Loucy (cell line): ENCODE data around the gene MYH7.

Experiments used
- H2AFZ ChIP-seq: fragments of 200-600 bp; sonication (generic); 2 replicates; pipeline ENCODE4 v1.6.0; 2016; ENCODE audit warnings: antibody characterized with exemption, mild to moderate bottlenecking, low read length, moderate library complexity
- H3F3A ChIP-seq: fragments of 200-600 bp; 2 replicates; pipeline ENCODE4 v1.6.0; 2016; ENCODE audit warnings: antibody characterized with exemption, low read depth, mild to moderate bottlenecking
- H3K27me3 ChIP-seq: fragments of 200-600 bp; sonication (generic); 2 replicates; pipeline ENCODE4 v1.6.1; 2014; ENCODE audit warnings: low read length, mild to moderate bottlenecking; ENCODE audit not compliant: insufficient read depth, poor library complexity, severe bottlenecking
- H3K36me3 ChIP-seq: fragments of 200-600 bp; sonication (generic); 2 replicates; pipeline ENCODE4 v1.6.1; 2016; ENCODE audit warnings: low read length; ENCODE audit not compliant: insufficient read depth
- H3K4me1 ChIP-seq: fragments of 200-600 bp; sonication (generic); 2 replicates; pipeline ENCODE4 v1.5.1; 2014; ENCODE audit warnings: low read length, mild to moderate bottlenecking; ENCODE audit not compliant: insufficient read depth, poor library complexity, severe bottlenecking
- H3K4me2 ChIP-seq: fragments of 200-600 bp; sonication (generic); 2 replicates; pipeline ENCODE4 v1.6.0; 2014; ENCODE audit warnings: antibody characterized with exemption, low read length, low read depth, mild to moderate bottlenecking; ENCODE audit not compliant: poor library complexity, severe bottlenecking
- H3K4me3 ChIP-seq: fragments of 200-600 bp; sonication (generic); 2 replicates; pipeline ENCODE4 v1.5.1; 2014; ENCODE audit warnings: low read length, mild to moderate bottlenecking, mixed read lengths; ENCODE audit not compliant: poor library complexity, severe bottlenecking
- H3K79me2 ChIP-seq: fragments of 200-600 bp; sonication (generic); 2 replicates; pipeline ENCODE4 v1.6.1; 2014; ENCODE audit warnings: low read length; ENCODE audit not compliant: insufficient read depth
- H3K9ac ChIP-seq: fragments of 200-600 bp; sonication (generic); 2 replicates; pipeline ENCODE4 v1.6.0; 2014; ENCODE audit warnings: mild to moderate bottlenecking, low read depth, low read length, moderate library complexity; ENCODE audit not compliant: poor library complexity, severe bottlenecking
- H3K9me2 ChIP-seq: fragments of 200-600 bp; sonication (generic); replicated peaks from 2 replicates; pipeline ENCODE4 v1.6.1; 2016; ENCODE audit warnings: low read depth, low read length, mixed read lengths
- H3K9me3 ChIP-seq: fragments of 200-600 bp; sonication (generic); 2 replicates; pipeline ENCODE4 v1.6.1; 2014; ENCODE audit warnings: mild to moderate bottlenecking, antibody characterized with exemption, low read length, low read depth; ENCODE audit not compliant: insufficient read depth
- H4K20me1 ChIP-seq: fragments of 200-600 bp; sonication (generic); 2 replicates; pipeline ENCODE4 v1.6.0; 2014; ENCODE audit warnings: antibody characterized with exemption, low read length, mild to moderate bottlenecking; ENCODE audit not compliant: insufficient read depth, poor library complexity, severe bottlenecking
- EZH2phosphoT487 ChIP-seq: fragments of 200-600 bp; IDR thresholded peaks from 2 replicates; pipeline ENCODE4 v1.6.1; 2018; ENCODE audit warnings: antibody characterized with exemption, mild to moderate bottlenecking, moderate library complexity, borderline replicate concordance
- TF ChIP-seq, protein P1 (sequence below): fragments of 200-600 bp; sonication (generic); conservative IDR thresholded peaks from 2 replicates; pipeline ENCODE4 v1.5.1; 2014; ENCODE audit warnings: mild to moderate bottlenecking, antibody characterized with exemption, low read length

Gene MYH7

DNA sequence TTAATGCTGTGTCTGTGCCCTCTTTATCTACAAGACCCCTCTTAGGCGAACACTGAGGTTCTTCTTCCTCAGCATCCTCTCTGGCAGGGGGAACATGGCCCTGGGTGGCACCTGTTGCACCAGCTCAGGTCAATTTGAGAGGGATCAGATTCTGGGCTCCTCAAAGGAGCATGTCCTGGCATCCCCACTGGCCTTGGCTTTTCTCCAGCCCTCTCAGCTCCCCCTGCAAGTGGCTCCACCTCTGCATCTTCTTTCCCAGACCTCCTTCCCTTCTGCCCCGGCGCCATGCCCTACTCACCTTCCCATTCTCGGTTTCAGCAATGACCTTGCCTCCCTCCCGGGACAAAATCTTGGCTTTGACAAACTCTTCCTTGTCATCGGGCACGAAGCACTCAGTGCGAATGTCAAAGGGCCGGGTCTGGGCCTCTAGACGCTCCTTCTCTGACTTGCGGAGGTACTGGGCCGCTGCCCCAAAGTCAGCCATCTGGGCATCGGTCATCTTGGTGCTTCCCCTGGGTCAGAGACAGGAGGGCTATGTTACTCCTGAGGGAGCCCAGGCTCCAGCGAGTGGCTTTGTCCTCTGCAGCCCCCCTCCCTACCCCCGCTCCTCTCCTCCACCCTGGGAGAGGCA lies 28.6 kb downstream of the MYH7 start:
- Histone ChIP-seq H3K27me3 (no peaks in the 10 kb centered on the region), H3K9ac (no peak overlapping the region), H3K9me3 (no peaks in the 10 kb centered on the region), H4K20me1 (no peaks in the 10 kb centered on the region), H3F3A (no peaks in the 10 kb centered on the region), H3K36me3 (no peaks in the 10 kb centered on the region), H3K79me2 (no peaks in the 10 kb centered on the region), H3K9me2 (no peaks in the 10 kb centered on the region), H3K4me1 (no peaks in the 10 kb centered on the region), H3K4me2 (no peak overlapping the region), H3K4me3 (no peak overlapping the region), H2AFZ (no peak overlapping the region)
- TF ChIP-seq, protein P1, sequence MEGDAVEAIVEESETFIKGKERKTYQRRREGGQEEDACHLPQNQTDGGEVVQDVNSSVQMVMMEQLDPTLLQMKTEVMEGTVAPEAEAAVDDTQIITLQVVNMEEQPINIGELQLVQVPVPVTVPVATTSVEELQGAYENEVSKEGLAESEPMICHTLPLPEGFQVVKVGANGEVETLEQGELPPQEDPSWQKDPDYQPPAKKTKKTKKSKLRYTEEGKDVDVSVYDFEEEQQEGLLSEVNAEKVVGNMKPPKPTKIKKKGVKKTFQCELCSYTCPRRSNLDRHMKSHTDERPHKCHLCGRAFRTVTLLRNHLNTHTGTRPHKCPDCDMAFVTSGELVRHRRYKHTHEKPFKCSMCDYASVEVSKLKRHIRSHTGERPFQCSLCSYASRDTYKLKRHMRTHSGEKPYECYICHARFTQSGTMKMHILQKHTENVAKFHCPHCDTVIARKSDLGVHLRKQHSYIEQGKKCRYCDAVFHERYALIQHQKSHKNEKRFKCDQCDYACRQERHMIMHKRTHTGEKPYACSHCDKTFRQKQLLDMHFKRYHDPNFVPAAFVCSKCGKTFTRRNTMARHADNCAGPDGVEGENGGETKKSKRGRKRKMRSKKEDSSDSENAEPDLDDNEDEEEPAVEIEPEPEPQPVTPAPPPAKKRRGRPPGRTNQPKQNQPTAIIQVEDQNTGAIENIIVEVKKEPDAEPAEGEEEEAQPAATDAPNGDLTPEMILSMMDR = no peak
- TF ChIP-seq EZH2phosphoT487 = no peak

DNA sequence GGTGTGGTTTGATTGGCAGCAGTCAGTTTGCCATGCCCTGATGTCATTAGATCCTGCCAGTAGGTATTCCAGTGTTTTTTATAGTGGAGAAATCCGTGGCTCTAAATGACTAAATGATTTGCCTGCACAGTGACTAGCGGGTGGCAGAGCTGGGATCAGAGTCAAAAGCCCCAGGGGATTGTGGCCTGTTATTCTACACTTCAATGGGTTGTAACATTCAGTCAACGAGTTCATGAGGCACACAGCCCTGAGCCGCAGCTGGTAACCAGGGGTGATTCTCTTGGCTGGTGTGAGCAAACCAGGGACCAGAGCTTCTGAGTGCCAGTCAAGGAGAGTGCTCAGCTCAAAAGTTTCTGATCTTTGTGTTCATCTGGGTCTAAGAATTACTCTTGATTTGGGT lies 29.2 kb downstream of the MYH7 start:
- H3K4me3 ChIP-seq = no peak overlapping the region
- H3K36me3 ChIP-seq = no peaks in the 10 kb centered on the region
- H3K9ac ChIP-seq = no peak overlapping the region
- H3F3A ChIP-seq = no peaks in the 10 kb centered on the region
- no peaks in the 10 kb centered on the region for H3K9me2 ChIP-seq
- no peaks in the 10 kb centered on the region for H3K79me2 ChIP-seq
- H3K4me2 ChIP-seq = no peak overlapping the region
- TF ChIP-seq, protein P1 = no peak
- no peak for TF ChIP-seq EZH2phosphoT487
- H2AFZ ChIP-seq = no peak overlapping the region
- no peaks in the 10 kb centered on the region for H3K9me3 ChIP-seq
- H3K4me1 ChIP-seq = no peaks in the 10 kb centered on the region
- H3K27me3 ChIP-seq = no peaks in the 10 kb centered on the region
- no peaks in the 10 kb centered on the region for H4K20me1 ChIP-seq

DNA sequence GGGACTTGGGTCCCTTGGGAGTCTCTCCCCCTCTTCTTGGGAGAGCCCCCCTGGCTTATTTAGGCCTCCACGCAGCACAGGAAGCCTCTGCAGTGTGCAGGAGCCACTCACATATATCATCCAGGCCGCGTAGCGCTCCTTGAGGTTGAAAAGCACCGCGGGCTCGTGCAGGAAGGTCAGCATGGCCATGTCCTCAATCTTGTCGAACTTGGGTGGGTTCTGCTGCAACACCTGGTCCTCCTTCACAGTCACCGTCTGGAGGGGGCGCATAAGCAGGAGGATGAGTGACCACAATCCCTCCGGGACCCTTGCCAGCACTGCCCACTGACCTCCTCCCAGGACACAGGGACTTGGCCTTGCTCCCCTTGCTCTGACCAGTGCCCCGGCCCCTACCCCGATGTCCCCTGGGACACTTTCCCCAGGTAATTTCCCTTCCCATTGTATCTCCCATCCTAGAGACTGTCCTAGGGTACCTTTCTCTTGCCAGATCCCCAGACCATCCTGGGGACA lies 29.9 kb downstream of the MYH7 start:
- Histone ChIP-seq H3K9me2 (no peaks in the 10 kb centered on the region), H3F3A (no peaks in the 10 kb centered on the region), H3K4me2 (no peak overlapping the region), H3K79me2 (no peaks in the 10 kb centered on the region), H3K4me3 (no peak overlapping the region), H3K4me1 (no peaks in the 10 kb centered on the region), H3K27me3 (no peaks in the 10 kb centered on the region), H3K36me3 (no peaks in the 10 kb centered on the region), H3K9ac (no peak overlapping the region), H3K9me3 (no peaks in the 10 kb centered on the region), H4K20me1 (no peaks in the 10 kb centered on the region), H2AFZ (no peak overlapping the region)
- no peak for TF ChIP-seq EZH2phosphoT487
- TF ChIP-seq, protein P1 = no peak
